B cell (primary cell): ENCODE measurements around the gene TRAPPC12.

ENCODE experiments used
- EZH2 ChIP-seq: IDR thresholded peaks from 2 replicates; pipeline ENCODE4 v1.6.1; 2012; ENCODE audit warnings: borderline replicate concordance, low read depth, mild to moderate bottlenecking, moderate library complexity, low read length; ENCODE audit not compliant: insufficient read depth, poor library complexity, severe bottlenecking
- TF ChIP-seq, protein P1 (sequence below): fragments of 200-600 bp; IDR thresholded peaks from one replicate; pipeline ENCODE4 v1.8.0; 2022; ENCODE audit warnings: antibody characterized with exemption, mild to moderate bottlenecking

GRCh38 chr2:3420769-3421397 lies 41.4 kb downstream of the TRAPPC12 start:
- TF ChIP-seq, protein P1, sequence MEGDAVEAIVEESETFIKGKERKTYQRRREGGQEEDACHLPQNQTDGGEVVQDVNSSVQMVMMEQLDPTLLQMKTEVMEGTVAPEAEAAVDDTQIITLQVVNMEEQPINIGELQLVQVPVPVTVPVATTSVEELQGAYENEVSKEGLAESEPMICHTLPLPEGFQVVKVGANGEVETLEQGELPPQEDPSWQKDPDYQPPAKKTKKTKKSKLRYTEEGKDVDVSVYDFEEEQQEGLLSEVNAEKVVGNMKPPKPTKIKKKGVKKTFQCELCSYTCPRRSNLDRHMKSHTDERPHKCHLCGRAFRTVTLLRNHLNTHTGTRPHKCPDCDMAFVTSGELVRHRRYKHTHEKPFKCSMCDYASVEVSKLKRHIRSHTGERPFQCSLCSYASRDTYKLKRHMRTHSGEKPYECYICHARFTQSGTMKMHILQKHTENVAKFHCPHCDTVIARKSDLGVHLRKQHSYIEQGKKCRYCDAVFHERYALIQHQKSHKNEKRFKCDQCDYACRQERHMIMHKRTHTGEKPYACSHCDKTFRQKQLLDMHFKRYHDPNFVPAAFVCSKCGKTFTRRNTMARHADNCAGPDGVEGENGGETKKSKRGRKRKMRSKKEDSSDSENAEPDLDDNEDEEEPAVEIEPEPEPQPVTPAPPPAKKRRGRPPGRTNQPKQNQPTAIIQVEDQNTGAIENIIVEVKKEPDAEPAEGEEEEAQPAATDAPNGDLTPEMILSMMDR: no peak
- TF ChIP-seq EZH2: no peak
